ENCODE measurements around the gene DOCK6.

DNA sequence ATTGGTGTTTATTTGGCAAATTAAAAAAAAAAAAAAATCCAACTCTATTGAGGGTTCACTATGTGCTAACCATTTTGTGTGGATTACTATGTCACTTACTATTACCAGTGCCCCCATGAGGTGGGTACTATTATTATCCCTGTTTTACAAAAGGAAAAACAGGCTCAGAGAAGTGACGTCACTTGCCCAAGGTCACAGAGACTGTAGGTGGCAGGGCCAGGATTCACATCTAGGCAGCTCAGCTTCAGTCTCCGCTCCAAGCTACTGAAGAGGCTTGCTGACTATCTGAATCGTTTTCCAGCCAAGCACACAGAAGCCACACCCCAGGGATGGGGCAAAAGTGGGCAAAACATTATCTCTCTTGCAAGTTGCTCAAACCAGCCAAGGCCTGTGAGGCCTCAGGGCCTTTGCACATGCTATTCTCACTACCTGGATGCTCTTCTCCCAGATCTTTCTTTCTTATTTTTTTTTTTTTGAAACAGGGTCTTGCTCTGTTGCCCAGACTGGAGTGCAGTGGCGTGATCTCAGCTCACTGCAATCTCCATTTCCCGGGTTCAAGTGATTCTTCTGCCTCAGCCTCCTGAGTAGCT is 27.7 kb downstream of the DOCK6 start:
- TF ChIP-seq, protein P1, sequence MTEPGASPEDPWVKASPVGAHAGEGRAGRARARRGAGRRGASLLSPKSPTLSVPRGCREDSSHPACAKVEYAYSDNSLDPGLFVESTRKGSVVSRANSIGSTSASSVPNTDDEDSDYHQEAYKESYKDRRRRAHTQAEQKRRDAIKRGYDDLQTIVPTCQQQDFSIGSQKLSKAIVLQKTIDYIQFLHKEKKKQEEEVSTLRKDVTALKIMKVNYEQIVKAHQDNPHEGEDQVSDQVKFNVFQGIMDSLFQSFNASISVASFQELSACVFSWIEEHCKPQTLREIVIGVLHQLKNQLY (CRISPR knock-in tag; IDR thresholded peaks at IDR 0.05): no peak
- TF ChIP-seq CBX5 (CRISPR knock-in tag; IDR thresholded peaks at IDR 0.05; ENCODE audit: borderline replicate concordance) (no peak), RAD21 (CRISPR knock-in tag; IDR thresholded peaks at IDR 0.05) (no peak), ETV5 (CRISPR knock-in tag; IDR thresholded peaks at IDR 0.05; ENCODE audit: borderline replicate concordance) (no peak), CEBPG (CRISPR knock-in tag; IDR thresholded peaks at IDR 0.05) (no peak)
- TF ChIP-seq, protein P2, sequence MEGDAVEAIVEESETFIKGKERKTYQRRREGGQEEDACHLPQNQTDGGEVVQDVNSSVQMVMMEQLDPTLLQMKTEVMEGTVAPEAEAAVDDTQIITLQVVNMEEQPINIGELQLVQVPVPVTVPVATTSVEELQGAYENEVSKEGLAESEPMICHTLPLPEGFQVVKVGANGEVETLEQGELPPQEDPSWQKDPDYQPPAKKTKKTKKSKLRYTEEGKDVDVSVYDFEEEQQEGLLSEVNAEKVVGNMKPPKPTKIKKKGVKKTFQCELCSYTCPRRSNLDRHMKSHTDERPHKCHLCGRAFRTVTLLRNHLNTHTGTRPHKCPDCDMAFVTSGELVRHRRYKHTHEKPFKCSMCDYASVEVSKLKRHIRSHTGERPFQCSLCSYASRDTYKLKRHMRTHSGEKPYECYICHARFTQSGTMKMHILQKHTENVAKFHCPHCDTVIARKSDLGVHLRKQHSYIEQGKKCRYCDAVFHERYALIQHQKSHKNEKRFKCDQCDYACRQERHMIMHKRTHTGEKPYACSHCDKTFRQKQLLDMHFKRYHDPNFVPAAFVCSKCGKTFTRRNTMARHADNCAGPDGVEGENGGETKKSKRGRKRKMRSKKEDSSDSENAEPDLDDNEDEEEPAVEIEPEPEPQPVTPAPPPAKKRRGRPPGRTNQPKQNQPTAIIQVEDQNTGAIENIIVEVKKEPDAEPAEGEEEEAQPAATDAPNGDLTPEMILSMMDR (CRISPR knock-in tag; IDR thresholded peaks at IDR 0.05): no peak

Data from HepG2 (cell line).